Urinary bladder (tissue), 4 donors: ENCODE measurements around the gene SLC6A8. TPM values are rescaled to one million over a fixed set of nuclear protein-coding genes. Genes with fewer than 3 reads are reported as not detected.
"Not testable (repeated sequence)": the region's sequence is repeated elsewhere in the genome, so short reads cannot be mapped to it uniquely, and the experiment has no call there.

ENCODE experiments used
- DNase-seq: peaks from one replicate; pipeline ENCODE4 v3.0.0-alpha.2; 2015; ENCODE audit errors: extremely low spot score
- H3K27ac ChIP-seq: one replicate; pipeline ENCODE4 v1.5.1; 2013; ENCODE audit warnings: low read depth, mild to moderate bottlenecking, moderate library complexity
- H3K36me3 ChIP-seq: one replicate; pipeline ENCODE4 v1.6.1; 2013; ENCODE audit warnings: mild to moderate bottlenecking, moderate library complexity; ENCODE audit not compliant: insufficient read depth
- H3K4me1 ChIP-seq: one replicate; pipeline ENCODE4 v1.6.1; 2013; ENCODE audit warnings: mild to moderate bottlenecking, moderate library complexity; ENCODE audit not compliant: insufficient read depth
- H3K4me3 ChIP-seq: one replicate; pipeline ENCODE4 v1.5.1; 2013; ENCODE audit warnings: low read depth, low read length
- WGBS: extraction: QIAGEN DNeasy Blood & Tissue Kit; methylation state at CpG from one replicate; pipeline ENCODE4 v1.1.7; 2013; 5-methylcytosine and 5-hydroxymethylcytosine counted together
- polyA plus RNA-seq: library from polyadenylated mRNA; stranded (reverse); fragments of 200-250 nt; gene quantifications from one replicate; pipeline ENCODE4 v1.2.3, GENCODE V29; 2013
- total RNA-seq: library from RNA; depleted of rRNA; stranded (reverse); fragments of >200 nt; gene quantifications from one replicate; pipeline ENCODE4 v1.2.3, GENCODE V29; 2014
- donor health status: healthy with polysubstance abuse.
- donor health status: healthy.

The SLC6A8 gene
- total and polyA plus RNA-seq, 2 donors: 10.0 to 76.1 TPM

GRCh38 chrX:153699210-153699783 is 11.6 kb downstream of the SLC6A8 start:
- not testable (repeated sequence) for H3K4me1 ChIP-seq, H3K36me3 ChIP-seq, H3K4me3 ChIP-seq, H3K27ac ChIP-seq, DNase-seq
- 89% methylated on average over 15 of the region's 16 CpGs for WGBS

GRCh38 chrX:153699784-153700371 is 12.2 kb downstream of the SLC6A8 start:
- not testable (repeated sequence) for DNase-seq

GRCh38 chrX:153700376-153700945 is 12.7 kb downstream of the SLC6A8 start:
- H3K27ac ChIP-seq: no peak overlapping the region
- peaks cover 2% of the 10 kb centered on the region for H3K36me3 ChIP-seq
- no peaks in the 10 kb centered on the region for H3K4me1 ChIP-seq

More at GRCh38 chrX:153699784-153700371, 12.2 kb downstream of the SLC6A8 start:
- H3K4me3 ChIP-seq, H3K27ac ChIP-seq, H3K36me3 ChIP-seq, H3K4me1 ChIP-seq: not testable (repeated sequence)
- WGBS: 78% methylated on average over 18 of the region's 18 CpGs

GRCh38 chrX:153700967-153701366 is 13.2 kb downstream of the SLC6A8 start:
- H3K4me3 ChIP-seq: no peak overlapping the region
- 88% methylated on average over 6 of the region's 6 CpGs for WGBS
- H3K27ac ChIP-seq: no peak overlapping the region
- DNase-seq: no peak
- H3K4me1 ChIP-seq: no peaks in the 10 kb centered on the region
- peaks cover 2% of the 10 kb centered on the region for H3K36me3 ChIP-seq

More at GRCh38 chrX:153700376-153700945, 12.7 kb downstream of the SLC6A8 start:
- WGBS: 73% methylated on average over 15 of the region's 15 CpGs
- no peak overlapping the region for H3K4me3 ChIP-seq
- DNase-seq: no peak

GRCh38 chrX:153701706-153702105 is 14.0 kb downstream of the SLC6A8 start:
- no peak for DNase-seq

GRCh38 chrX:153702336-153703035 is 14.8 kb downstream of the SLC6A8 start:
- H3K4me3 ChIP-seq: no peak overlapping the region
- no peak for DNase-seq
- WGBS: 73% methylated on average over 23 of the region's 23 CpGs
- no peak overlapping the region for H3K27ac ChIP-seq
- H3K4me1 ChIP-seq: no peaks in the 10 kb centered on the region
- H3K36me3 ChIP-seq: peaks cover 2% of the 10 kb centered on the region

More at GRCh38 chrX:153701706-153702105, 14.0 kb downstream of the SLC6A8 start:
- H3K4me3 ChIP-seq: no peak overlapping the region
- WGBS: 97% methylated on average over 12 of the region's 12 CpGs
- H3K27ac ChIP-seq: no peak overlapping the region
- no peaks in the 10 kb centered on the region for H3K4me1 ChIP-seq
- H3K36me3 ChIP-seq: peaks cover 2% of the 10 kb centered on the region

- Histone ChIP-seq H3K4me3 (no peak overlapping the region), H3K36me3 (peaks cover 2% of the 10 kb centered on the region), H3K4me1 (no peaks in the 10 kb centered on the region), H3K27ac (no peak overlapping the region)
- WGBS: 35% methylated on average over 16 of the region's 16 CpGs
- no peak for DNase-seq
Observed at GRCh38 chrX:153703036-153703370, 15.3 kb downstream of the SLC6A8 start.

GRCh38 chrX:153704021-153704526 is 16.3 kb downstream of the SLC6A8 start:
- Histone ChIP-seq H3K27ac (no peak overlapping the region), H3K4me3 (no peak overlapping the region), H3K36me3 (peaks cover 2% of the 10 kb centered on the region), H3K4me1 (no peaks in the 10 kb centered on the region)
- DNase-seq: no peak
- 83% methylated on average over 18 of the region's 18 CpGs for WGBS

- not testable (repeated sequence) for H3K4me3 ChIP-seq, H3K36me3 ChIP-seq, H3K4me1 ChIP-seq, DNase-seq, H3K27ac ChIP-seq
- 87% methylated on average over 11 of the region's 12 CpGs for WGBS
Observed at GRCh38 chrX:153704631-153705402, 17.1 kb downstream of the SLC6A8 start.

- not testable (repeated sequence) for H3K4me1 ChIP-seq, H3K36me3 ChIP-seq, H3K27ac ChIP-seq, DNase-seq, H3K4me3 ChIP-seq
- 85% methylated on average over 18 of the region's 18 CpGs for WGBS
Observed at GRCh38 chrX:153705403-153706060, 17.8 kb downstream of the SLC6A8 start.

GRCh38 chrX:153706799-153707198 is 19.1 kb downstream of the SLC6A8 start:
- 96% methylated on average over 9 of the region's 9 CpGs for WGBS
- no peak for DNase-seq
- Histone ChIP-seq H3K27ac (no peak overlapping the region), H3K4me3 (no peak overlapping the region), H3K4me1 (no peaks in the 10 kb centered on the region), H3K36me3 (peaks cover 2% of the 10 kb centered on the region)

- WGBS: 88% methylated on average over 6 of the region's 6 CpGs
- Histone ChIP-seq H3K36me3 (peaks cover 2% of the 10 kb centered on the region), H3K4me3 (no peak overlapping the region), H3K4me1 (no peaks in the 10 kb centered on the region), H3K27ac (no peak overlapping the region)
- DNase-seq: no peak
Observed at GRCh38 chrX:153707406-153707805, 19.7 kb downstream of the SLC6A8 start.

GRCh38 chrX:153708415-153708814 is 20.7 kb downstream of the SLC6A8 start:
- H3K4me3 ChIP-seq: no peak overlapping the region
- no peak for DNase-seq
- peaks cover 2% of the 10 kb centered on the region for H3K36me3 ChIP-seq
- 20% methylated on average over 13 of the region's 13 CpGs for WGBS
- H3K27ac ChIP-seq: no peak overlapping the region
- no peaks in the 10 kb centered on the region for H3K4me1 ChIP-seq
